Measurements from ENCODE around the gene PRKCH. TPM values are rescaled to one million over a fixed set of nuclear protein-coding genes. Genes with fewer than 3 reads are reported as not detected.

PRKCH gene
- total and polyA plus RNA-seq, 9 of the 15 experiments (the other 6 are each of a cell fraction or from before 2014, with no cell fraction given) = 0.61 to 4.4 (median 4.0) TPM

DNA sequence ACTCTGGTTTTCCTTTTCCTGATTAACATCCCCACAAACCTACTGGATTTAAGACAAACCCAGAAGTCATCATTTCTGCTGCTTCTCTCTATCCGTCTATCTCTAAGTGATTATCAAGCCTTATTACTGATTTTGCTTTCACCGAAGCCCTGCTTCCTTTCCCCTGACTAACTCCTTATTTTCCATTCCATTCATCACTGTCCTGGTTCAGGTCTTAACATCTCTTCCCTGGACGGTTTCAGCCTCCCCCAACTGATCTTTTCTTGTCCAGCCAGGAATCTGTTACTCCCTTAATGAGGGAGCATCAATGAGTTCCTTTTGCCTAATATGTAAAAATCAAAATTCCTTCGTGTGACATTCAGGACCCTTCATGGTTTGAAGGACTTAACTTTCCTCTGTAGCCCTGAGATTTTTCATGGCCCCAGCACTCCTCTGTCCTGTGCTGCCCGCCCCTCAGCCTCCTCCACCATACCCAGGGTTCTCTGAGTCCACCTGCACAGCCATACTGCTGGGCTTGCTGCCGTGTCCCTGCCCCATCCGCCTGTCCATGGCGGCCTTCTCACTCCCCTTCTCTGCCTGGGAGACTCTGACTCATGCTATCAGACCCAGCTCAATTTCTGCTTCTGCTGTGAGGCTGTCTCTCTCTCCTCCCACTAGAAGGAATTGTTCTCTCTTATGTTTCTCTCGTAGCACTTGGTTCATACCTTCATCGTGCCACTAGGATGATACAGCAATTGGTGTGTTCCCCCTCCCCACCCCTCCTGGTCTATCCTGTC, 206.1 kb downstream of the PRKCH start (continued):
- TF ChIP-seq YY1 (IDR thresholded peaks at IDR 0.05; ENCODE audit: borderline replicate concordance in 1 of 3, control insufficient read depth in 1 of 3, extremely low read depth in 1 of 3, insufficient read depth in 3 of 3, insufficient read length in 1 of 3, insufficient replicate concordance in 2 of 3, low read depth in 1 of 3, low read length in 2 of 3) (peak in 1 of 3 experiments; percentile 33), TCF7 (IDR thresholded peaks at IDR 0.05; ENCODE audit: borderline replicate concordance) (no peak), KLF1 (tag; IDR thresholded peaks at IDR 0.05) (no peak)

DNA sequence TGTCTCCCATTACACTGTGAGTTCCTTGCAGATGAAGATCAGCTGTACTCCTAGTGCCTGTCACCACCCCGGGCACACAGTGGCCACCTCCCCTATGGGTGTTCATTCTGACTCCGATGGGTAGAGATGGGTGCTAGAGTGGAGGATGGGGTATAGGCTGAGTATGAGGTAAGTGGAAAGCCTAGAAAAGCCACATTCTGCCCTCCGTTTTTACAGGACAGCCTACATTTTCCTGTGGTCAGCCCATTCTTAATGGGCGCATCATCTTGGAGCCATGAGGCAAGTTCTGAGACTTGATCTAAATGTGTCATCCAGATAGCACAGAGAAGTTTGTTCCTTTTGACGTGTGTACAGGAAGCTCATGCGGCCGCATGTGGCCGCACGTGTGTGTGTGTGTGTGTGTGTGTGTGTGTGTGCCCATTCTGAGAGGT, 207.2 kb downstream of the PRKCH start:
- FAIRE-seq (no peak), DNase-seq (ENCODE audit: extremely low read depth in 1 of 4, low spot score in 3 of 4) (no peak), ATAC-seq (no peak)
- BruUV-seq (replicated peaks) = no TSS peak
- ChIA-PET CTCF (ENCODE audit: low intra/inter-chr PET ratio) (no interaction called here), POLR2A (no interaction called here)
- Histone ChIP-seq H3K27ac (ENCODE audit: extremely low read depth, low read depth, low read length) (no peak overlapping the region), H3K9me3 (replicated peaks; ENCODE audit: control insufficient read depth, insufficient read depth, low read depth, low read length) (no peaks in the 10 kb centered on the region), H4K20me1 (replicated peaks; ENCODE audit: control insufficient read depth, insufficient read depth, low read length) (no peaks in the 10 kb centered on the region), H3K4me3 (no peak overlapping the region), H3K27me3 (ENCODE audit: control insufficient read depth in 2 of 2, insufficient read depth in 2 of 2, low read length in 2 of 2) (no peaks in the 10 kb centered on the region; a peak in 1 of 5 replicates), H3K4me2 (ENCODE audit: insufficient read depth, low read length) (no peak overlapping the region), H3K36me3 (ENCODE audit: control insufficient read depth, insufficient read depth, low read length) (no peaks in the 10 kb centered on the region), H3K79me2 (ENCODE audit: control insufficient read depth, insufficient read depth, low read length) (no peaks in the 10 kb centered on the region), H3K4me1 (replicated peaks in 1 of 2; ENCODE audit: control insufficient read depth in 2 of 2, insufficient read depth in 2 of 2, low read length in 2 of 2) (peaks cover 4 to 23% of the 10 kb centered on the region in 2 experiments; a peak in 3 of 5 replicates), H2AFZ (ENCODE audit: low read depth, low read length) (no peak overlapping the region), H3K9ac (ENCODE audit: insufficient read depth in 1 of 2, low read depth in 2 of 2, low read length in 2 of 2) (no peak overlapping the region), H3K9me1 (ENCODE audit: control insufficient read depth, insufficient read depth, low read length) (no peaks in the 10 kb centered on the region)
- in situ Hi-C loops (cut with MboI) = no loop called here
- intact Hi-C loops (cut with micrococcal nuclease) = no loop called here
- 45% methylated on average over 9 of the region's 9 CpGs for WGBS (ENCODE audit: insufficient coverage, low coverage, missing lambda C conversion rate)
- no peak for TF ChIP-seq ZNF232 (CRISPR knock-in tag; IDR thresholded peaks at IDR 0.05)
- TF ChIP-seq CBFA2T2 (conservative IDR thresholded peaks at IDR 0.05) = no peak
- no peak for TF ChIP-seq BACH1 (tag; IDR thresholded peaks at IDR 0.05)
- TF ChIP-seq HDGF (IDR thresholded peaks at IDR 0.05) = no peak
- TF ChIP-seq TFAM (CRISPR knock-in tag; conservative IDR thresholded peaks at IDR 0.05) = no peak
- TF ChIP-seq ILF3 (IDR thresholded peaks at IDR 0.05; ENCODE audit: borderline replicate concordance) = no peak
- no peak for TF ChIP-seq ETV6 (IDR thresholded peaks at IDR 0.05; ENCODE audit: borderline replicate concordance in 1 of 2, low read depth in 2 of 2, low read length in 1 of 2)
- no peak for TF ChIP-seq ETV6 (CRISPR knock-in tag; IDR thresholded peaks at IDR 0.05; ENCODE audit: borderline replicate concordance)
- TF ChIP-seq POLR2G (IDR thresholded peaks at IDR 0.05; ENCODE audit: low read depth, low read length) = no peak
- TF ChIP-seq PHF20 (IDR thresholded peaks at IDR 0.05; ENCODE audit: partially characterized antibody) = no peak
- TF ChIP-seq SAFB (IDR thresholded peaks at IDR 0.05; ENCODE audit: borderline replicate concordance, low read depth, low read length) = no peak
- TF ChIP-seq CBFB (CRISPR knock-in tag; IDR thresholded peaks at IDR 0.05) = no peak
- TF ChIP-seq SMAD1 (IDR thresholded peaks at IDR 0.05; ENCODE audit: low read depth, low read length, partially characterized antibody) = no peak
- no peak for TF ChIP-seq ZNF212 (CRISPR knock-in tag; IDR thresholded peaks at IDR 0.05)
- no peak for TF ChIP-seq DPF2 (IDR thresholded peaks at IDR 0.05)
- TF ChIP-seq HDAC2 (IDR thresholded peaks at IDR 0.05) = no peak
- TF ChIP-seq PHTF2 (CRISPR knock-in tag; IDR thresholded peaks at IDR 0.05) = no peak
- no peak for TF ChIP-seq HIVEP1 (CRISPR knock-in tag; IDR thresholded peaks at IDR 0.05)
- no peak for TF ChIP-seq CHD1 (IDR thresholded peaks at IDR 0.05; ENCODE audit: low read length)
- TF ChIP-seq NR1H2 (CRISPR knock-in tag; IDR thresholded peaks at IDR 0.05) = no peak
- no peak for TF ChIP-seq ZNF274 (IDR thresholded peaks at IDR 0.05; ENCODE audit: borderline replicate concordance, low read depth, low read length)
